GM19455 (cell line): ENCODE results near the gene POU4F3.

Source experiments
- ATAC-seq: cut with Tn5 transposase; IDR thresholded peaks from one replicate; pipeline ENCODE4 v1.9.1; 2021; ENCODE audit not compliant: unreplicated experiment

Gene POU4F3

DNA sequence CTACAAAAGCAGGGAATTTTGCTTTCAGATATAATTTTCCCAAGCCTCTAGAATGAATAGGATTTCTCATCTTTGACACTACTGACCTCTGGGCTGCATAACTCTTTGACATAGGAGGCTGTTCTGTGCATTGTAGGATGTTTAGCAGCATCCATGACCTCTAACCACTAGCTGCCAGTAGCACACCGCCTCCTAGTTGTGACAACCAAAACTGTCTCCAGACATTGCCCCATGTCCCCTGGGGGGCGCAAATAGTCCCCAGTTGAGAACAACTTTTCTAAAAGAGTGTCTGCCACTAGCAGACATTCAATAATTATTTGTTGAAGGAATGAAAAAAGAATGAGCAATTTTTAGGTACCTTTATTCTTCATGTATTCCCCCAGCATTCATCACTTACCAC lies 51.8 kb downstream of the POU4F3 start:
- ATAC-seq: no peak
